EH (cell line): ENCODE measurements around the gene P4HTM.
"Not testable (repeated sequence)": the region's sequence is repeated elsewhere in the genome, so short reads cannot be mapped to it uniquely, and the experiment has no call there.

Source experiments
- DNase-seq: peaks from one replicate; pipeline ENCODE4 v3.0.0-alpha.2; 2015; ENCODE audit warnings: low read depth

The P4HTM gene

DNA sequence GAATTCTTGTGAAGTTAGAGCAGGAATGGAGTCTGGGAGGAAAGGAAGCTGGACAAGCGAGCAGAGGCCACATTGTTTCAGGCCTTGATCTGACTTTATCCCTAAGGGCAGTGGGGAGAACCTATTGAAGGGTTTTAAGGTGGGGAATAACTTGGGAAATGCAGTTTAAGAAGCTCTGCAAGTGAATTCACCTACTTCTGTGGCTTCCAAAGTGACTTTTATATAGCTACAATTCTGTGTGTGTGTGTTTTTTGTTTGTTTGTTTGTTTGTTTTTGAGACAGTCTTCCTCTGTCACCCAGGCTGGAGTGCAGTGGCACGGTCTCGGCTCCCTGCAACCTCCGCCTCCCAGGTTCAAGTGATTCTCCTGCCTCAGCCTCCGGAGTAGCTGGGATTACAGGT is 18.6 kb downstream of the P4HTM start:
- DNase-seq = not testable (repeated sequence)

DNA sequence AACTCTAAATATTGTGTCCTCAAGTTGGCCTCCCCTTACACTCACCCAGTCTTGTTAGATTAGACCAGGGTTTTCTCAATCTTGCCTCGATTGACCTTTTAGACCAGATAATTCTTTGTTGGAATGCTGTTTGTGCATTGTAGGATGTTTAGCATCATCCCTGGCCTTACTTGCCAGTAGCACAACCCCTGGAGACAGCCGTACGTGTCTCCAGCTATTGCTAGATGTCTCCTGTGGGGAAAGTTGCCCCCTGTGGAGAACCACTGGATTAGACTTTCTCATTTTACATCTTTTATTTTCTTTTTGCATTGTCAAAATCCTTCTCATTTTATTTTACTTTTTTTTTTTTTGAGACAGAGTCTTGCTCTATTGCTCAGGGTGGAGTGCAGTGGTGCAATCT is 19.4 kb downstream of the P4HTM start:
- DNase-seq = no peak

DNA sequence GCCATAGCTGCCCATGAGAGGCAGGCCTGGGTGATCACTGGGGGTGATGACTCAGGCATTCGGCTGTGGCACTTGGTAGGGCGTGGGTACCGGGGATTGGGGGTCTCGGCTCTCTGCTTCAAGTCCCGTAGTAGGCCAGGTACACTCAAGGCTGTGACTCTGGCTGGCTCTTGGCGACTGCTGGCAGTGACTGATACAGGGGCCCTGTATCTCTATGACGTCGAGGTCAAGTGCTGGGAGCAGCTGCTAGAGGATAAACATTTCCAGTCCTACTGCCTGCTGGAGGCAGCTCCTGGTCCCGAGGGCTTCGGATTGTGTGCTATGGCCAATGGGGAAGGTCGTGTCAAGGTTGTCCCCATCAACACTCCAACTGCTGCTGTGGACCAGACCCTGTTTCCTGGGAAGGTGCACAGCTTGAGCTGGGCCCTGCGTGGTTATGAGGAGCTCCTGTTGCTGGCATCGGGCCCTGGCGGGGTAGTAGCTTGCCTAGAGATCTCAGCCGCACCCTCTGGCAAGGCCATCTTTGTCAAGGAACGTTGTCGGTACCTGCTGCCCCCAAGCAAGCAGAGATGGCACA is 22.5 kb downstream of the P4HTM start:
- DNase-seq = no peak

DNA sequence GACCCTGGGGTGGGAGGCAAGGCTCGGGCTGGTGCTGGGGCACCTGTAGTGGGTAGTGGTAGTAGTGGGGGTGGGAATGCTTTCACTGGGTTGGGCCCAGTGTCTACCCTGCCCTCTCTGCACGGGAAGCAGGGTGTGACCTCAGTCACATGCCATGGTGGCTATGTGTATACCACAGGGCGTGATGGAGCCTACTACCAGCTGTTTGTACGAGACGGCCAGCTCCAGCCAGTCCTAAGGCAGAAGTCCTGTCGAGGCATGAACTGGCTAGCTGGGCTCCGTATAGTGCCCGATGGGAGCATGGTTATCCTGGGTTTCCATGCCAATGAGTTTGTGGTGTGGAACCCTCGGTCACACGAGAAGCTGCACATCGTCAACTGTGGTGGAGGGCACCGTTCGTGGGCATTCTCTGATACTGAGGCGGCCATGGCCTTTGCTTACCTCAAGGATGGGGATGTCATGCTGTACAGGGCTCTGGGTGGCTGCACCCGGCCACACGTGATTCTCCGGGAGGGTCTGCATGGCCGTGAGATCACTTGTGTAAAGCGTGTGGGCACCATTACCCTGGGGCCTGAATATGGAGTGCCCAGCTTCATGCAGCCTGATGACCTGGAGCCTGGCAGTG is 23.2 kb downstream of the P4HTM start:
- DNase-seq = no peak

DNA sequence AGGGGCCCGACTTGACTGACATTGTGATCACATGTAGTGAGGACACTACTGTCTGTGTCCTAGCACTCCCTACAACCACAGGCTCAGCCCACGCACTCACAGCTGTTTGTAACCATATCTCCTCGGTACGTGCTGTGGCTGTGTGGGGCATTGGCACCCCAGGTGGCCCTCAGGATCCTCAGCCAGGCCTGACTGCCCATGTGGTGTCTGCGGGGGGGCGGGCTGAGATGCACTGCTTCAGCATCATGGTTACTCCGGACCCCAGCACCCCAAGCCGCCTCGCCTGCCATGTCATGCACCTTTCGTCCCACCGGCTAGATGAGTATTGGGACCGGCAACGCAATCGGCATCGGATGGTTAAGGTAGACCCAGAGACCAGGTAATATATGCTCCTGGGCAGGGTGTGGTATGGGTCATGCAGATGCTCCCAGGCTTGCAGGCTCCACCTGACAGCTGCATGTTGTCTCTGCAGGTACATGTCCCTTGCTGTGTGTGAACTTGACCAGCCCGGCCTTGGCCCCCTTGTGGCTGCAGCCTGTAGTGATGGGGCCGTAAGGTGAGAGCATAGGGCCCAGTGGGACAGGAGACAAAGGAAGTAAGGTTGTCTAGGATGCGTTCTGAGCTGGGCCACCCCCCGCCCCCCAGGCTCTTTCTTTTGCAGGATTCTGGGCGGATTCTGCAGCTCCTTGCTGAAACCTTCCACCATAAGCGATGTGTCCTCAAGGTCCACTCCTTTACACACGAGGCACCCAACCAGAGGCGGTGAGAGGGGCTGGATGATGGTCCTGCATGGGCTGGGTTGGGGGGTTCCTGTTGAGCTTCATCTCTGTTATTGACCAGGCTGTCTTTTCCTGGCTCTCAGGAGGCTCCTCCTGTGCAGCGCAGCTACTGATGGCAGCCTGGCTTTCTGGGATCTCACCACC is 24.0 kb downstream of the P4HTM start:
- peak; percentile 49 for DNase-seq

DNA sequence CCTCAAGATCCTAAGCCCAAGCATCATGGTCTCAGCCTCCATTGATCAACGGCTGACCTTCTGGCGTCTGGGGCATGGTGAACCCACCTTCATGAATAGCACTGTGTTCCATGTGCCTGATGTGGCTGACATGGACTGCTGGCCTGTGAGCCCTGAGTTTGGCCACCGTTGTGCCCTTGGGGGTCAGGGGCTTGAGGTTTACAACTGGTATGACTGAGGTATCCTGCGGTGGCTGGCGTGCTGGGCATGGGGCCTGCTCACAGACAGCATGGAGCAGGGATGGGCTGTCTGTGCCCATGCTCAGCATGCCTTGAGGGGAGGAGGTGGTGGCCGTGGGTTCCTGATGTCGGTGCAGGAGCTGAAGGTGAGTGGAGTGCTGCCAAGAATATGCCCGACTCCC is 25.0 kb downstream of the P4HTM start:
- DNase-seq = no peak

DNA sequence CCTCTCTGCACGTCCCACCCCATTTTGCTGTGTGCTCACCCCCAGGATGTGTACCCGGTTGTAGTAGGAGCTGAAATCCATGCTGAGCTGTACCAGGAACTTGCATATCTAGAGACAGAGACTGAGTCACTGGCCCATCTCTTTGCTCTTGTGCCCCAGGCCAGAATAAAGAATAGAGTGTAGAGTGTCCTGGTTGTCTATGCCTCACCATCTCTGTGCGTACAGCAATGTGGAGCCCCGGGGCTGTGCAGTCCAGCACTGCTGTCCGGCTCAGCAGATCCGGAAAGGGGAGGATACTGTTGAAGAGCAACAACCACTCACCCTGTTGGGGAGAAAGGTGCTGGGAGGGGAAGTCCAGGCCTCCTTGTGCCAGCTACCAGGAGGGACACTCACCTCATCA is 25.7 kb downstream of the P4HTM start:
- no peak for DNase-seq

DNA sequence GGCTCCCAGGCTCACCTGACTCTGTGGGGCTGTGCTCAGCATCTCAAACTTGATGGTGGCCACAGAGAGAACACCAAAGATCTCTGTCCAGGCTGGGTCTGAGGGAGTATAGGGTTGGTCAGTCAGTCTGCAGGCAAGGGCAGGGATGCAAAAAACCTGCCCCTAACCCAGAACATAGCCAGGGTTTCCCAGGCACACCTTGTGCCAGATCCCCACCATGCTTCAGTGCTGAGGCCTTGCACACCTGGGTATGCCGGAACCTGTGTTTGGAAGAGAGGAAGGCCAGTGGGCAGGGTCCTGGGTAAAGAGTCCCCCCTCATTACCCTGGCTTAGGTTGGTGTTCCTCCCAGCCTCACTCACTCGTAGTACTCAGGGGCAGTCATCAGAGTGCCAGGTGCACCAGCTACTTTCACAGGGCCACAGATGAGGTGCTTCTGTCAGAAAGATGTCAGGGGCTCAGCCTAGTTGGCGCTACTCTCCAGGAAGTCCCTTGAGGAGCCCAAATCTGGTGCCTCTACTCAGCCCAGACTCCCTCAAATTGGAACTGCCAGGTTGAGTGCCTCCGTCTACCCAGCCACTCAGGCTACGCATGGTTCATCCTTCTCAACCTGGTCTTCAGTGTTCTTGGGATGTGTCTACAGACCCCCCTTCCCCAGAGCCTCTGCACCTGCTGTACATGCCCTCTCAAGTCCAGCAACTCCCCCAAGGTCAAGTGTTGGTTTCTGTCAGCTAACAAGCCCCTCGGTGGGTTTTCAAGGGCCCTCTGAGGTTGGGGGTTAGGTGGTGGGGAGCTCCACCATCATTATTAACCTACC is 26.6 kb downstream of the P4HTM start:
- no peak for DNase-seq

DNA sequence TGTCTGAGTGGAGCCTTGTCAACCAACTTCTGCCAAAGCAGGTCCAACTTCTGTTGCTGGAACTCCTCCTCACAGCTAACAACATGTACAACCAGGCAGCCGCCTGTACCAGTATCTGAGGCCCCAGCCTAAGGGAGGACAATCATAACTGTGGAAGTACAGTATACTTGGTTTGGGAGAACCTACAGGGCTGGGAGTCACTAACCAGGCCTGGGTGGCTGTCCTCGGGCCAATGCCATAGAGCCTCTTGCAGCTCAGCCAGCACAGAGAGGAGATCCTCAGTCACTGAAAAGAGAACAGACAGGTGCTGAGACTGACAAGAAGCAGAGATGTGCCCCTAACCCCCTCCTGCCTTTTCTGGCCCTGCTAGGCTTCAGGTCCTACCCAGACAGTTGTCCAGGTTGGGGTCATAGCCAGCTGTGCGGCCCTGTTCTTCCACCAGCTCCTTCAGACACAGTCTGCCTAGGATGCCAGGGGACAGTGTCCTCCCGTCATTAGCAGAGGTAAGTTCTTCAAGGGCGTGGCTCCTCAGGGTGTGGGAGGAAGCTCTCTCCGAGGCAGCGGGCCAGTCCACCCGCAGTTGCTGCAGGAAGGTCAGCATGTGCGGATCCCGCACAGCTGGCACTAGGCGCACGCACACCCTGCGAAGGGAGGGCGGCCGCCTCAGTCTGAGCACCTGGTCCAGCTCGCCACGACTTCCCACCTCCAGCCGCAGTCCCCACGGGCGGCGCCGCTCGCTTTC is 27.4 kb downstream of the P4HTM start:
- peak; percentile 17 for DNase-seq

DNA sequence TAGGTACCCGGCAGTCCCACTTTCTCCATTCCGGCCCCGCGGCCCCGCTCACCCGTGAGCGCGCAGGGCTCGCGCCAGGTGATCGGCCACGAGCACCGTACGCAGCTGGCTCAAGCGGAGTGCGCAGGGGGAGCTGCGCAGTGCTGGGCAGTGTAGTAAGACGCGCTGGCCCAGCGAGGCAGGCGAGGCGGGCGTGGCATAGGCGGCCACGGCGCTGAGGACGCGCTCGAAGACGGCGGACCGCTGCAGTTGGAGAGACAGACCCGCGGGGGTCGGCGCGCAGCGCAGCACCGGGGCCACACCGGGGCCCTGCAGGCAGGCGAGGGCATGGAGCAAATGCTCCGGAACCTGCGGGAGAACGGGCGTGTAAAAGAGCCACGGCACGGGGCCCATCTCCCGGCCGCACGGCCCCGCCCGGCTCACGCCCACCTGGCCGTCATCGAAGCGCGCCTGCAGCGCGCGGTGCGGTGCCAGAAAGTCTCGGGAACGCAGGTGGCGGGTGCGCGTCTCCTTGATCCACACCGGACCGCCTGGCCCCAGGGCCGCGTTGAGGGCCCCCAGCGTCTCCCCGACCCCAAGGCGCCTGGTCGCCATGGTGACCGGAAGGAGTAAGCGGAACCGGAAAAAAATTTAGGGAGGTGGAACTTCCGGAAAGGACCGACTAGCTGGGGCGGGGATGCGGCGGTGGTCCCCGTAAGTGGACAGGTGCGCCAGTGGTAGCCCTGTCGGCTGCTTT is 28.1 kb downstream of the P4HTM start, which contains the start of gene DALRD3:
Gene DALRD3, minus strand, starts transcription at position 610 of the 736 bp plus-strand sequence. Its CDS starts 16 bp downstream, at position 594.
- DNase-seq = peak; percentile 66

DNA sequence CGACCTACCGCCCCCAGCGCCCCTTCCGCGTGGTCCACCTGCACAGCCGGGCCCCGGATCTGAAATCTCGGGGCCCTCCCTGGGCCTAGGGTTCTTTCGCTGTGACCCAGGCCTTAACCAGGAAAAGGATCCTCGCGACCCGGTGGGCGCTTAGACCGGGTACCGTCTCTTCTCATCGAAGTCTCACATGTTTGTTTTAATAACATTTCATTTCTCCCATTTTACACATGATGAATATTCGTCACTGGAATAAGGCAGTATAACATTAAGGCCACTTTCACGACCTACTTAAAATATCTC is 28.6 kb downstream of the P4HTM start:
- DNase-seq = no peak

DNA sequence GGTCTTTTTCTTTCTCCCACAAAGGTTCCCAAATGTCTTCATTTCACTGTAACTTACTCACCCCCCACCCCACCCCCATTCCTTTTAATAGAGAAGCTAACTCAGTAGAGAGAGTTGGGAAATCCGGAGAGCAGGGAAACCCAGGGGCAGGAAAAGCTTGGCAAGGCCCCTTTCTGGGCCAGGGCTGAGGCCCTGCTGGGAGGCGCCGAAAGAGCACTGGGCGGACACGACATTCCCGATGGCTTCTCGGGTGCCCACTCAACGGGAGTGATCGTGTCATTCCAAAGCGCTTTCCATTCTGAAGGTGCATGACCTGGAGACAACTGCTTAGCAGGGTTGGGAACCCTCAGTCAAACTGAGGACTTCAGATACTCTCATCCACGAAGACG is 29.9 kb downstream of the P4HTM start:
- peak; percentile 44 for DNase-seq

DNA sequence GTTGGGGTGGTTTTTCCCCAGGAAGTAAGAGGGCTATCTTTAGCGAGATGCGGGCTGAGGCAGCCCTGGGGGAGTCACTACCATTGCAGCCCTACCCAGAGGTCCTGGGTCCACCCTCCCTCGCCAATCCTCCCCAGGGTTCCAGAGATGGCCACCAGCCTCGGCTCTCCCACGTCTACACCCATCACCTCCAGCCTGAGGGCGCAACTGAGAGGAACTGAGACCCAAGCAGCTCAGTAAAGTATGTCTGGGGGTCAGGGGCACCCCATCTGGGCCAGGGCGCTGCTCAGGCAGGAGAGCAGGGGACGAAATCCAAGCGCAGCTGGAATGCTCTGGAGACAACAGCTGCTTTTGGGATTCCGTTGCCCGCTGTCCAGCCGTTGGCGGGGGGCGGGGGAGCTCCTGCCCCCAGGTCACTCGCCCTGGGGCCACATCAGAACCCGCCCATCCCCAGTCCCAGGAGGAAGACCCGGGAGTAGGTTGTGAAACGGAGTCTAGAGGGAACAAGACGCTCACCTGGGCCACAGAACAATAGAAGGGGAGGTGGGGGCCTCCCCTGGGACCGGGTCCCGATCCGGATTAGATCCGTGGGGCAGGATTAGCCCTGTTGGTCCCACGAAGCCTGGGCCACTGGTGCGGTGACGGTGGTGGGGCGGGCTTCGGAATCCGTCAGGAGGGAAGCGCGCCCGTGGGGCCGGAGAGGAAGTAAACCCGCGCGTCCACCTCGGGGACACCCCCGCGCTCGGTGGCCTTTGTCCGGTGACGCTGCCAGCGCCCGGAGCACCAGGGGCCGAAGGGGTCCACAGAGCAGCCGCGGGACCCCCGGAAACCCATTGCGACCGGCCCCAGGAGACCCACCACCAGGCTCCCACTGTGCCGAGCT is 30.5 kb downstream of the P4HTM start:
- DNase-seq = peak; percentile 37

DNA sequence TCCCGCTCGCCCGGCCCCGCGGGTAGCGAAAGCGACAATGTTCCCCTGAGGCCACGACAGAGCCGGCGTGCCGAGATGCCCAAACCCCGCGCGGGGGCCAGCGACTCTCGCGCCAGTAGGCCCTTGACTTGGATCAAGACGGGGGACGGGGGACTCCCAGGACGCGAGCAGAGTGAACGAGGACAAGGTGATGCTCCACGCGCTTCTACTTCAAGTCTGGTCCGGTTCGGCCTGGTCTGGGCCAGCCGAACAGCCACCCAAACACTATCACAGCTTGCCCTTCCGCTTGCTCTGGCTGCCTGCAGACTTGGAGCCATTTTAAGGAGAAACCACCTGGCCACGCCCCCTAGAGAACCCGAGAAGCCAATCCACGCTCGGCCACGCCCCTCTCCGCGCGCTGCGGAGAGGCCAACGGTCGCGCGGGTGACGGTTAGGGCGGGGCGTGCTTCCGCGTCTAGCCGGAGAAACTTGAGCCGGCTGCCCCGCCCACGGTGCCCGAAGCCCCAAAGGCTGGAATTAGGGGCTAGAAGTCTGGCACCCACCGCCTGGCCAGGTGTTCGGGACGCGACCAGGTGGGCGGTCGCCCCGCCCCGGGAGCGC is 31.3 kb downstream of the P4HTM start:
- DNase-seq = peak; percentile 98

DNA sequence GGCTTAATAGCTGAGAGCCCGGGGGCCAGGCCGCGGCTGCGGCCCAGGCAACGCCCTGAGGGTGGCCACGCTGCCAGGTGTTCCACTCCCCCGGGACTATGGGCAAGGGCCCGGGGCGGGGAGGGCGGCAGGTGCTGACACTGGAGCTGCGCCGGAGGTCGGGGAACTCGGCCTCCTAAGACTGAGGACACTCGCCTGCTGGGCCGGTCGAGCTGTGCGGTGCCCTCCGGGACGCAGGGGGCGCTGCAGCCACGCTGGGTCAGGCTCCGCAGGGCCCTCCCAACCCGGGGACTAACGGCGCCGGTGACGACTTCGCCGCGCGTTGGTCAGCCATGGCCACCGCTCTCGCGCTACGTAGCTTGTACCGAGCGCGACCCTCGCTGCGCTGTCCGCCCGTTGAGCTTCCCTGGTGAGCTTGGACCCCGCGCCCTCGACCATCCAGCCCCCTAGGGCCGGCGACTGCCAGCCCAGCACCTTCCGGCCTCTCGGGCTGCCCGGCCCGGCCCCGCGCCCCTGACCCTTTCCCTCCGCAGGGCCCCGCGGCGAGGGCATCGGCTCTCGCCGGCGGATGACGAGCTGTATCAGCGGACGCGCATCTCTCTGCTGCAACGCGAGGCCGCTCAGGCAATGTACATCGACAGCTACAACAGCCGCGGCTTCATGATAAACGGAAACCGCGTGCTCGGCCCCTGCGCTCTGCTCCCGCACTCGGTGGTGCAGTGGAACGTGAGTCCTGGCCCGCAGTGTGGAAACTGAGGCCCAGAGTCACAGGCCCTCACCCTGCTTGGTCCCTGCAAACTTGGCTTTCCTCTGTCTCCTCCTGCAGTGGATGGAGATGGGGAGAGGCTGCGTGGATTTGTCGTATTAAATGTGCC is 32.0 kb downstream of the P4HTM start, which contains the start of gene NDUFAF3:
Gene NDUFAF3, plus strand, starts transcription at position 309 of the 875 bp plus-strand sequence. Its CDS starts 24 bp downstream, at position 333.
- DNase-seq = peak; percentile 90

DNA sequence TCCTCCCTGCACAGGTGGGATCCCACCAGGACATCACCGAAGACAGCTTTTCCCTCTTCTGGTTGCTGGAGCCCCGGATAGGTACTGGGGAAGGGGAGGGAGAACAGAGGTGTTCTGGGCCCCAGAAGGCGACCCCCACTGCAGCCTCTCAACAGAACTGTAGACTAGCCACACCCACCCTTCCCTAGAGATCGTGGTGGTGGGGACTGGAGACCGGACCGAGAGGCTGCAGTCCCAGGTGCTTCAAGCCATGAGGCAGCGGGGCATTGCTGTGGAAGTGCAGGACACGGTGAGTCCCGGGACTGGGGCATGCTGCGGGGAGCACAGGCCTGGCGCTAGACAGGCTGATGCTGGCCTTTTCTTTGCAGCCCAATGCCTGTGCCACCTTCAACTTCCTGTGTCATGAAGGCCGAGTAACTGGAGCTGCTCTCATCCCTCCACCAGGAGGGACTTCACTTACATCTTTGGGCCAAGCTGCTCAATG is 32.7 kb downstream of the P4HTM start:
- peak; percentile 25 for DNase-seq

DNA sequence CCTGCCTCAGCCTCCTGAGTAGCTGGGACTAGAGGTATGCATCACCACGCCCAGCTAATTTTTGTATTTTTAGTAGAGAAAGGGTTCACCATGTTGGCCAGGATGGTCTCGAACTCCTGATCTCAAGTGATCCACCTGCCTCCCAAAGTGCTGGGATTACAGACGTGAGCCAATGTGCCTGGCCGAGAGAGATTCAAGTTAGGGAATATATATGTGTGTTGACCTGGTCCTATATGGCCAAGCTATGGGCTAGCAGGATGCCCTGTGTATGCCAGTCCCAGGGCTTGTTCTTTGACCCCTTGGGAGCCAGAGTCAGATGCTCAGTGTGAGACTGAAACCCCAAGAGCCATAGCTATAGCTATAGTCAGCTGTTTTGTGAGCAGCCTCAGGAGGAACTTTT is 33.7 kb downstream of the P4HTM start:
- no peak for DNase-seq

DNA sequence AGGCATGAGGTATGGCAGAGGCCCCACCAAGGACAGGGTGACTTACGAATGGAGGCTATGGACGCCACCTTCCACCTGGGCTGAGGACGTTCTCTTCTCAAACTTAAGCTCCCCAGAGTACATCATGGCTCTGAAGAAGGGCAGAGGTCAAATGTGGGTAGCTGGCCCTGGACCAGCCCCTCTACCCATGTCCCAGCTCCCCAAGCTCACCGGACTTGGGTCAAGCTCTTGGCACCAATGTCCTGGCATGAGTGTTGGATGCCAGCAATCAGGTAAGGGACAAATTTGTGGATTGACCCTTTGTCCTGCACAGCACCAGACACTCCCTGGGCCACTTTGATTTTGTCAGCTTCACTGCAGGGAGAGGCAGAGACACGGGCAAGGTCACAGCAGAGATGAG is 34.4 kb downstream of the P4HTM start:
- no peak for DNase-seq
